ENCODE results near the gene SNTB2.

SNTB2 gene

DNA sequence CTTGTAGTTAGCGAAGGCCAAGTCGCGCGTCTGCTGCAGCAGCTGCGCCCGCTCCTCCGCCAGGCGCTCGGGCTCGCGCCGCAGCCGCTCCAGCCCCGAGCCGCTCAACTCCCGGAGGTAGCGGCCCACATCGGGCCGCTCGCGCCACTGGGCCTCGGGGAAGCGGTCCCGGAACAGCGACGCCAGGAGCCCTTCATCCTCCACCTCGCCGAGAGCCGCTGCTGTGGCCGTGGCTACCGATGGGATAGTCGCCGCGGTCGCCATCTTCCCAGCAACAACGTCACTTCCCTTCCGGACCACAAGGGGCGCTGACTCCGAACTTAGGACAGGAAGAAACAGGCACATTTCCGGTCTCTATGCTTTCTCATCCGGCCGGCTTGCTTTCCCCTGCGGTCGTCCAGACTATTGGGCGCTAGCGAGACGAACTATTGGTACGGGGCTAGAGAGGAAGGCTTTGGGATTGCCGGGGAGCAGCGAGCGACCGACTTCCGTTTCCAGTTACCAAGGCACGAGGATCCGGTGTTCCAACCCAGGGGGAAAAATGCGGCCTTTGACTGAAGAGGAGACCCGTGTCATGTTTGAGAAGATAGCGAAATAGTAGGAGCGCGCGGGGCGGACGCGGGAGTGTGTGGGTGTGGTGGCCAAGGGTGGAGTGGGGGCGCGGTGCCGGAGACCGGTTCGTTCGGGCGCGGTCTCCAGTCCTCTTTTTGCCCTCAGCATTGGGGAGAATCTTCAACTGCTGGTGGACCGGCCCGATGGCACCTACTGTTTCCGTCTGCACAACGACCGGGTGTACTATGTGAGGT lies 152.5 kb downstream of the SNTB2 start, which contains the start of the genes COG8 and NIP7:
Gene COG8 (minus strand): TSS at position 276 of the 806 bp plus-strand sequence. CDS start 12 bp downstream, at position 264.
Gene NIP7 (plus strand): TSS at position 484 of the 806 bp plus-strand sequence. CDS start 58 bp downstream, at position 542.
- DNase-seq (ENCODE audit: low spot score) = peak; percentile 99

DNA sequence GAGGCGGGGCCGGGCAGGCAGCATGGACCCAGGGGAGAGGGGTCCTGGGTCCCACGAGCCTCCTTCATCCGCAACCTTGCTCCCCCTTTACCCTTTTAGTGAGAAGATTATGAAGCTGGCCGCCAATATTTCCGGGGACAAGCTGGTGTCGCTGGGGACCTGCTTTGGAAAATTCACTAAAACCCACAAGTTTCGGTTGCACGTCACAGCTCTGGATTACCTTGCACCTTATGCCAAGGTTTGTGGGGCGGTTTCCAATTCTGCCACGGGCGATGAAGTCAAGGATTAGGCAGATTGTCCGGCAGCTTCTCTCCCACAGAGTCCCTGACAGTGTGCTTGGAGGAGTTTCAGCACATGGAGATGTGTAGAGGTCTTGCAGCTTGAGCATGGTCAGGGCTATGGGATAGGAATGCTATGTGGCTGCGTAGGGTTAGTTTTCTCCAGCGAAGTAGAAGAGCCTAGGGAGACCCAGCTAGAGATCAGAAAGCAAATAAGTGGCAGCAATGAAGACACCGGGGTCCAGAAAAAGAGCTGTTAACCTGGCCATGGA lies 153.2 kb downstream of the SNTB2 start:
- DNase-seq (ENCODE audit: low spot score) = no peak

GRCh38 chr16:69344171-69344570 lies 157.2 kb downstream of the SNTB2 start:
- no peak for DNase-seq (ENCODE audit: low spot score)

DNA sequence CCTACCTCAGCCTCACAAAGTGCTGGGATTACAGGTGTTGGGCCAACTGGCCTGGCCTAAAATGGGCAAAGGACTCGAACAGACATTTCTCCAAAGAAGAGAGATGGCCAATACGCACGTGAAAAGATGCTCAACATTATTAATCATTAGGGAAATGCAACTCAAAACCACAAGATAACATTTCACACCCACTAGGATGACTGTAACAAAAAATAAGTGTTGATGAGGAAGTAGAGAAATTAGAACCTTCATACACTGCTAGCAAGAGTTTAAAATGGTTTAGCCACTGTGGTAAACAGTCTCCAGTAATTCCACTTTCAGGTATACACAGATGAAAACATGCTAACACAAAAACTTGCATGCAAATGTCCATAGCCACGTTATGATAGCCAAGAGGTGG lies 159.0 kb downstream of the SNTB2 start:
- no peak for DNase-seq (ENCODE audit: low spot score)

DNA sequence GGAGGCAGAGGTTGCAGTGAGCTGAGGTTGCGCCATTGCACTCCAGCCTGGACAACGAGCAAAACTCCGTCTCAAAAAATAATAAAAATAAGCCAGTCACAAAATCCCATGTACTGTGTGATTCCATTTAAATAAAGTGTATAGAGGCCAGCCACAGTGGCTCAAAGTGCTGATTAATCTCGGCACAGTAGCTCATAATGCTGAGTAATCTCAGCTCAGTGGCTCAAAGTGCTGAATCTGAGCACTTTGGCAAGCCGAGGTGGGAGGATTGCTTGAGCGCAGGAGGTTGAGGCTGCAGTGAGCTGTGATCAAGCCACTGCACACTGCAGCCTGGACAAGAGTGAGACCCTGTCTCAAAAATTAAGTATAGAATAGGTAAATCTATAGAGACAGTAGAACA lies 159.7 kb downstream of the SNTB2 start:
- no peak for DNase-seq (ENCODE audit: low spot score)

DNA sequence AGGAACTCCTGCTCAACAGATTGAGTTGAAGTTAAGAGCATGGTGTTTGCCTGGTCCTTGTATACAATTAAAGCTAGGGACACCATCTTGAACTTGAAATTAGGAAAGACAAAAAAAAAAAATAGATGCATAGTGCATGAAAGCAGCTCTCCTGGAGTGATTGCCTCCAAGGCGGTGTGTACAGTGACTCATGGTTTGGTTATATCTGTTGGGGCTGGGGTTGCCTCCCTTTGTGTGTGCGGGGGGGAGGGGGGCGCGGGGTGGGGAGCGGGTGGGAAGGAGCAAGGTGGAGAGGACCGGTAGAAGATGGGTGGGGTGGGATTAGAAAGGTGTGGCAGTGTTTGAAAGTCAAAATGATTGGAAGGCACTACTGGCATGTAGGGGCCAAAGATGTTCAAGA lies 161.3 kb downstream of the SNTB2 start:
- no peak for DNase-seq (ENCODE audit: low spot score)

- no peak for DNase-seq (ENCODE audit: low spot score)
Measured at GRCh38 chr16:69349536-69349935, 162.6 kb downstream of the SNTB2 start.

GRCh38 chr16:69350536-69351133 lies 163.7 kb downstream of the SNTB2 start:
- DNase-seq (ENCODE audit: low spot score) = no peak

- no peak for DNase-seq (ENCODE audit: low spot score)
Measured at GRCh38 chr16:69351309-69352027, 164.5 kb downstream of the SNTB2 start, which contains the start of gene TMED6. TMED6 (minus strand) TSS chr16:69351786; CDS start chr16:69351753, 33 bp downstream.

Small RNA genes within 50 kb of the gene (small RNA-seq; reads per million reads assigned to genes)
- gene RF00019 (0 reads per million in 2 experiments), gene RNU6-22P (0 to 0.03 reads per million in 2 experiments)

All from SK-N-DZ (cell line).